Endothelial cell of umbilical vein (primary cell): Measurements from ENCODE around the gene HMGCS1. TPM values are rescaled to one million over a fixed set of nuclear protein-coding genes. Genes with fewer than 3 reads are reported as not detected.

Experiments
- BruUV-seq: library from RNA; stranded (reverse); fragments of 400-500 nt; replicated peaks from 2 replicates; lab custom pipeline; 2021; lab: Mats Ljungman, UMichigan
- CTCF ChIA-PET: fragments of 300-600, 350-600 bp; sonication (Branson Sonifier 250); formaldehyde crosslinking; loops from one replicate; lab custom pipeline; 2021; ENCODE audit warnings: antibody characterized with exemption, inconsistent platforms; lab: Charles Lee
- POLR2A ChIA-PET: fragments of 300-600, 350-600 bp; sonication (Branson Sonifier 250); formaldehyde crosslinking; loops from one replicate; lab custom pipeline; 2021; ENCODE audit warnings: antibody characterized with exemption, inconsistent platforms; lab: Charles Lee
- DNase-seq: peaks from one replicate; pipeline ENCODE4 v3.0.0-alpha.2; 2011; ENCODE audit warnings: low read depth, low spot score
- FAIRE-seq: peaks from 2 replicates; lab custom pipeline; 2011; peaks lifted over from hg19 to GRCh38; lab: Jason Lieb, UNC
- H2AFZ ChIP-seq: 2 replicates; pipeline ENCODE4 v1.6.0; 2012; ENCODE audit warnings: low read depth, low read length, control low read depth, inconsistent platforms
- H3K27ac ChIP-seq: 2 replicates; pipeline ENCODE4 v1.5.1; 2011; ENCODE audit warnings: low read depth, mild to moderate bottlenecking, control low read depth, low read length, moderate library complexity; ENCODE audit not compliant: insufficient read depth
- H3K27me3 ChIP-seq, 2 experiments: 2 replicates each; pipeline versions ENCODE4 v1.6.0 to v1.6.1; 2011; ENCODE audit warnings: low read length in 2 of 2, mixed read lengths in 1 of 2; ENCODE audit not compliant: control insufficient read depth in 2 of 2, insufficient read depth in 2 of 2
- H3K36me3 ChIP-seq, 2 experiments: 2 replicates in 1 of 2; 3 replicates in 1 of 2; pipeline ENCODE4 v1.5.1; 2011; ENCODE audit warnings: low read length in 2 of 2, mild to moderate bottlenecking in 1 of 2, moderate library complexity in 1 of 2; ENCODE audit not compliant: control insufficient read depth in 2 of 2, insufficient read depth in 2 of 2; ENCODE audit errors: extremely low read depth in 1 of 2
- H3K4me1 ChIP-seq: 3 replicates; pipeline ENCODE4 v1.5.1; 2011; ENCODE audit warnings: mild to moderate bottlenecking, low read length; ENCODE audit not compliant: control insufficient read depth, insufficient read depth; ENCODE audit errors: extremely low read depth
- H3K4me2 ChIP-seq: 2 replicates; pipeline ENCODE4 v1.6.1; 2011; ENCODE audit warnings: low read length, control low read depth, mixed read lengths; ENCODE audit not compliant: insufficient read depth
- H3K4me3 ChIP-seq, 3 experiments: fragments of 200-600 bp in 1 of 3; sonication (generic), shearing (Covaris generic) in 1 of 3; replicated peaks in 1 of 3; 2 replicates each; pipeline ENCODE4 v1.5.1; 2011 to 2016; ENCODE audit warnings: control low read depth in 3 of 3, low read length in 3 of 3, mild to moderate bottlenecking in 2 of 3, inconsistent platforms in 1 of 3, low read depth in 1 of 3, moderate library complexity in 1 of 3; ENCODE audit not compliant: insufficient read depth in 1 of 3
- H3K79me2 ChIP-seq: 2 replicates; pipeline ENCODE4 v1.6.0; 2012; ENCODE audit warnings: low read length, inconsistent platforms; ENCODE audit not compliant: control insufficient read depth, insufficient read depth
- H3K9ac ChIP-seq: replicated peaks from 2 replicates; pipeline ENCODE3; 2011; ENCODE audit warnings: low read length, control low read depth; ENCODE audit not compliant: insufficient read depth; ENCODE audit errors: extremely low read depth
- H3K9me1 ChIP-seq: replicated peaks from 3 replicates; pipeline ENCODE4 v1.6.0; 2011; ENCODE audit warnings: mild to moderate bottlenecking, low read length; ENCODE audit not compliant: control insufficient read depth, insufficient read depth; ENCODE audit errors: extremely low read depth
- H3K9me3 ChIP-seq: replicated peaks from 2 replicates; pipeline ENCODE4 v1.5.1; 2012; ENCODE audit warnings: low read length, inconsistent platforms; ENCODE audit not compliant: control insufficient read depth, insufficient read depth
- H4K20me1 ChIP-seq: replicated peaks from 2 replicates; pipeline ENCODE3; 2011; ENCODE audit warnings: mild to moderate bottlenecking, low read length; ENCODE audit not compliant: control insufficient read depth, insufficient read depth; ENCODE audit errors: extremely low read depth
- CTCF ChIP-seq, 2 donors: IDR thresholded peaks; 1 replicate in 1 of 2; 2 replicates in 1 of 2; pipeline ENCODE4 v1.5.1; 2011; ENCODE audit warnings: low read length in 2 of 2, mild to moderate bottlenecking in 2 of 2, moderate library complexity in 2 of 2, control low read depth in 1 of 2, inconsistent platforms in 1 of 2, low read depth in 1 of 2; ENCODE audit not compliant: insufficient read depth in 1 of 2; ENCODE audit errors: extremely low read depth in 1 of 2
- EZH2 ChIP-seq: IDR thresholded peaks from 2 replicates; pipeline ENCODE4 v1.6.1; 2012; ENCODE audit warnings: borderline replicate concordance, low read depth, mild to moderate bottlenecking, moderate library complexity, low read length, inconsistent platforms; ENCODE audit not compliant: severe bottlenecking
- FOS ChIP-seq: IDR thresholded peaks from 2 replicates; pipeline ENCODE4 v1.6.1; 2011; ENCODE audit warnings: mild to moderate bottlenecking, low read length, moderate library complexity, borderline replicate concordance; ENCODE audit not compliant: insufficient read depth
- GATA2 ChIP-seq: IDR thresholded peaks from 2 replicates; pipeline ENCODE4 v1.7.0; 2011; ENCODE audit warnings: low read depth, mild to moderate bottlenecking, moderate library complexity, mixed read lengths, low read length; ENCODE audit not compliant: insufficient read length, insufficient read depth
- JUN ChIP-seq: IDR thresholded peaks from 2 replicates; pipeline ENCODE4 v1.6.1; 2011; ENCODE audit warnings: borderline replicate concordance, low read depth; ENCODE audit not compliant: insufficient read length, insufficient read depth
- MAX ChIP-seq: IDR thresholded peaks from 2 replicates; pipeline ENCODE4 v1.6.1; 2011; ENCODE audit not compliant: insufficient read depth, insufficient read length
- MYC ChIP-seq: IDR thresholded peaks from one replicate; pipeline ENCODE4 v1.6.1; 2011; ENCODE audit warnings: mild to moderate bottlenecking, low read depth, low read length
- POLR2A ChIP-seq: IDR thresholded peaks from 2 replicates; pipeline ENCODE4 v1.6.1; 2012; ENCODE audit warnings: low read depth, mild to moderate bottlenecking, control low read depth, low read length
- POLR2AphosphoS5 ChIP-seq: IDR thresholded peaks from 2 replicates; pipeline ENCODE4 v1.6.1; 2012; ENCODE audit warnings: low read depth, mild to moderate bottlenecking, control low read depth, low read length, moderate library complexity; ENCODE audit not compliant: insufficient read depth
- dilution Hi-C: fragments of 300-500 bp; cut with MboI; formaldehyde crosslinking; loops from one replicate; pipeline ENCODE4 v1.15.0; 2019; ENCODE audit warnings: low sequenced_read_pairs; ENCODE audit not compliant: extremely low pct_ligation_motif_present
- intact Hi-C: fragments of 100-400 bp; cut with micrococcal nuclease; formaldehyde crosslinking; loops from one replicate; pipeline ENCODE4 v1.10.0; 2022
- polyA plus RNA-seq, 4 experiments: library from polyadenylated mRNA; depleted of rRNA in 3 of 4; stranded (reverse) in 3 of 4; unstranded in 1 of 4; fragments of >200 nt; gene quantifications; 2 replicates each; pipeline versions ENCODE4 v1.2.1 to v1.2.3, GENCODE V29; 2011 to 2012; ENCODE audit warnings: missing spikeins in 1 of 4
- total RNA-seq: library from RNA; stranded (reverse); gene quantifications from 2 replicates; pipeline ENCODE4 v1.2.3, GENCODE V29; 2021

HMGCS1 gene
- total and polyA plus RNA-seq, 2 donors (not counting 3 experiments of a cell fraction or from before 2014, with no cell fraction given) = 43.3 to 133 TPM

- Histone ChIP-seq H3K4me3 (no peak overlapping the region), H3K9ac (no peak overlapping the region), H3K27ac (no peak overlapping the region), H4K20me1 (no peaks in the 10 kb centered on the region), H3K36me3 (no peaks in the 10 kb centered on the region), H3K4me2 (no peak overlapping the region), H2AFZ (no peak overlapping the region), H3K27me3 (peaks cover 0 to 4% of the 10 kb centered on the region in 2 experiments), H3K9me3 (no peaks in the 10 kb centered on the region), H3K79me2 (no peaks in the 10 kb centered on the region), H3K9me1 (no peaks in the 10 kb centered on the region), H3K4me1 (no peaks in the 10 kb centered on the region)
- dilution Hi-C loops = no loop called here
- intact Hi-C loops = no loop called here
- DNase-seq = no peak
- CTCF ChIA-PET = no interaction called here
- POLR2A ChIA-PET = no interaction called here
- no peak for TF ChIP-seq CTCF (IDR thresholded peaks at IDR 0.05; ENCODE audit: extremely low read depth in 1 of 2, insufficient read depth in 1 of 2, low read depth in 1 of 2, low read length in 2 of 2)
- no peak for TF ChIP-seq POLR2AphosphoS5
- TF ChIP-seq EZH2 = no peak
- no peak for TF ChIP-seq MYC
- TF ChIP-seq POLR2A = no peak
- TF ChIP-seq FOS = no peak
- TF ChIP-seq JUN = no peak
- TF ChIP-seq MAX = no peak
- TF ChIP-seq GATA2 = no peak
- no TSS peak for BruUV-seq
- no peak for FAIRE-seq
Observed at GRCh38 chr5:43352915-43353314, 39.7 kb upstream of the HMGCS1 start.
